Activated CD8-positive, alpha-beta memory T cell treated with anti-CD3 and anti-CD28 coated beads, Interleukin-2, amount 50 U/mL, for 24 hours (primary cell): ENCODE measurements around the gene CUBN.
A peak's percentile ranks its signal among the peaks of the same experiment; 100 is the strongest.
"Not testable (repeated sequence)": the region's sequence is repeated elsewhere in the genome, so short reads cannot be mapped to it uniquely, and the experiment has no call there.

Source experiments
- DNase-seq: peaks from one replicate; pipeline ENCODE4 v3.0.0-alpha.2; 2020; ENCODE audit errors: extremely low read depth

CUBN gene

DNA sequence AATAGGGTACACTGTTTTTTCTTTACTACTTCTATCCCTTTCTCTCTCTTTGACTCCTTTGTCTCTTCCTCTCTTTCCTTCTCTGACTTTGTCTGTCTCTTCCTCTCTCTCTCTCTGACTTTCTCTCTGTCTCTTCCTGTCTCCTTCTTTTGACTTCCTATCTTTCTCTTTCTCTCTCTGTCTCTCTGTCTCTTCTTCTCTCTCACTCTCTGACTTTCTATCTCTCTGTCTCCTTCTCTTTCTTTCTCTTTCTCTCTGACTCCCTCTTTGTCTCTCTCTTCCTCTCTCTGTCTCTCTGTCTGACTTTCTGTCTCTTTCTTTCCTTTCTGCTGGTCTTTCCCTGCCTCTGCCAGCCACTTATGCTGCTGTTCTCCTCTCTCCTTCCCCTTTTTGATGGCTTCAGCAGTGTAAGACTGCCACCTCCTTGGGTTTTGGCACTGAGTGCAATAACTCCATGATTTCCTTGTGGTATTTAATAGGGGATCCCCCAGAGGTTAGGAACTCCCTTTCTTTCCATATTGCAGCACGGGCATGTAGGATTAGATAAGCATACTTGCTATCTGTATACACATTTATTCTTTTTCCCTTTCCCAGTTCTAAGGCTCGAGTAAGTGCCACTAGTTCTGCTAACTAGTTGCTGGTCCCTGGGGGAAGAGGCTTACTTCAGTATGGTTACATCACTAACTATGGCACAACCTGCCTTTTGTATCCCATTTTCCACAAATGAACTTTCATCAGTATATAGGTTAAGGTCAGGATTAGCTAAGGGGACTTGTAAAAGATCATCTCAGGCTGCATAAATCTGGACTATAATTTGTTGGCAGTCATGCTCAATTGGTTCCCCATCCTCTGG lies 116.3 kb downstream of the CUBN start:
- not testable (repeated sequence) for DNase-seq

DNA sequence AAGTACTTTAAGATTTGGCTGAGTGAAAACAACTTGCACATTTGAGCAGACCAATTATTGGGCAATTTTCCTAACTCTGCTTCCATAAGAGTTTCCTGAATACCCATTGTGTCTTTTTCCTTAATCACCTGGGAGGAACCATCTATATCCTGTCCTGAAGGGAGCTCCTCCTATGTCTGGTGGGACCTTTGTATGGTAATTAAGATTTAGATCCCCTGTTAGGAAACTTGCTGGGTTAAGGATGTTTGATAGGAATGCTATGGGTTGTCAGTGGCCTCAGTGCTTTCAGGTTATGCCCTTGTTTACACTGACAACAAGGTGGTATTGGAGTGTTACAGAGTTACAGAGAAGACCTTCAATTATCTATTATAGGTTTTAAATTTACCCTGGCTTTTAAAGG lies 116.9 kb downstream of the CUBN start:
- DNase-seq: not testable (repeated sequence)

DNA sequence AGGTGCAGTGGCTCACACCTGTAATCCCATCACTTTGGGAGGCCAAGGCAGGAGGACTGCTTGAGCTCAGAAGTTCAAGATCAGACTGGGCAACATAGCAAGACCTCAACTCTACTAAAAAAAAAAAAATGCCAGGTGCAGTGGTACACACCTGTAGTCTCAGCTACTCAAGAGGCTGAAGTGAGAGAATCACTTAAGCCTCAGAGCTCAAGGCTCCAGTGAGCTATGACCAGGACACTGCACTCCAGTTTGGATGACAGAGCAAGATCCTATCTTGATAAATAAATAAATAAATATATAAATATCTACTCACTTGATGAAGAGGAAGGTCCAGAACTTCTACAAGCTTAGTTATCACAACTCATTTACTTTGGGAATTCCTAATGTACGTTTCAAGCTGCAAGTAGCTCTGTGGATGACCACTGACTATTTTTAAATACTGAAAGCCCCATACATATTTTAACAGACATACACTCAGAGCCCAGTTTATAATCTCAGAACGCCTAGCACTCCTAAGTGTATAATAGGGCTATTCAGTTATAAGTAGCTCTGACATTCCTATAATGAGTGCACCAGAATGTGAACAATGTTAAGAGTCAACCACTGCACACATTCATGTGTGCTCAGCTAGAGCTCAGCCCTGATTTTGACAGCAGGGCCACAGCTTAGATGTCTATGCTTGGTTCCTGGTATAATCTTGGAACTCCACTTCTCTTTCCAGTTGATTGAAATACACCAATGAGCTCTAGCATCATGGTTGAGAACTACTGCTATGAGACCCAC lies 119.1 kb downstream of the CUBN start:
- DNase-seq: no peak

DNA sequence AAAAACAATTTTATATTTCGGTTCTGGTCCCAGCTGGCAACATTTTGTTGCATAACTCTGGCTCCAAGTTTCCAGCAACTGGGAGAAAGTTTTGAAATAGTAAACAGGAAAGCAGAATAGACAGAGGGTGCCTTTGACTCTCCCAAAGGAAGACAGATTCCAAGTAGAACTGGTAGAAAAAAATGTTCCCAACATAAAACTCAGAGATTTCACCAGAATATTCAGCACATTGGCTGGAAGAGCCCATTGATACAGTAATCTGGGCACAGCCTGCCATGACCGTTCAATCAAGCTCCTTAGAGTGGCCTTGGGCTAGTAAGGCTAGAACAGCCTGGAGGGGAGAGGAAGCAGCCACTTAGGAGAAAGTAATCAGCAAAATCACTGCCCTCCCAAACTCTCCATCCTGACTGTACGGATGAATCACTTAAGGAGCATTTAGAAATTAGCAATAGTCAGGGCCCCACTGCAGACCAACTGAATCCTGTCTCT lies 120.4 kb downstream of the CUBN start:
- no peak for DNase-seq

DNA sequence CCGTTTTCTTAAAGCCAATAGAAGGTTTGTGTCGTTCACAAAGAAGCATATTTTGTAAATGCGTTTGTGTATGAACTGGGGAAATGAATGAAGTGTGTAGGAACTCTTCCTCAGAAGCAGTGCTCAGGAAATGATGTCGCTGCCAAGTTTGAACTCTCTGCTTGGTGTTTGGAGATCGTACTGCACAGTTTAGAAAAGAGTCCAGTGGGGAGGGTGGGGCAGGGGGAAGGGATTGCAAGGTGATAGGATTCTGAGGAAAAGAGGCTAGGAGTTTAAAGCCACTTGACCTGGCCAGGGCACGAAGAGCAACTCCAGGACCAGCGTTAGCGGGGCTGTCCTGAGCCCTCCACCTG lies 122.2 kb downstream of the CUBN start:
- DNase-seq: no peak

DNA sequence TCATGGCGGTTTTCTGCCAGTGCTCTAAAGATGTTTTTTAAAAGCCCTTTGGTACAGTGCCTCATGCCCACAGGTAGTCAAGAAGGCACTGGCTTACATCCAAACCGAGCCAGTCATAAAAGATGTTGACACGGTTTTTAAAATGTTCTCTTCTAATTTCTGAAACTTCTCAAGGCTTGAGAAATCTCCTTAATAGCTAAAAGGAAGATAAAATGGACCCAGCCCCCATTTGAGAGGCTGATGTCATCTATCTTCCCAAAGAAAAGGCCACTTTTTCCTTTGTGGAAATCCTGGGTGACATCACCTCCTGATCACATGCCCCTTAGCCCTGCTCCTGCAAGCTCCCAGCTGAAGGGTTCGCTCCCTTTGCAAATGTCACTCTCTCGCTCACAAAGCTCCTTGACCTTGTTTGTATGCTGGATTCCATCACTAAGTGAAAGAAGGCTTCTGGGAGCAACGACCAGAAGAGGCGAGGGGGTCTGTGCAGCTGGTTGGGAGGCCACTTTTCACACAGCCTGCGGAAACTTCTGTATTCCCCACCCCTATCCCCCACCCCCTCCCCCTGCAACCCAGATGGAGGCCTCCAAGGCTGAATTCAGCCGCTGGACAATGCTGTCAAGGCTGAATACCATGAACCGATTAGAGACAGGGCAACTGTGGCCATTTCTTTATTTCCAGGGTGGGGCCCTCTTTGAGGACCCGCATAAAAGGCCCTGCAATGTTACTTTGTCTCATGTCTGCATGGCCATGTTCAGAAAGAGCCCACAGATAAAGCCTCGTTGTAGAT lies 122.8 kb downstream of the CUBN start:
- DNase-seq: no peak

DNA sequence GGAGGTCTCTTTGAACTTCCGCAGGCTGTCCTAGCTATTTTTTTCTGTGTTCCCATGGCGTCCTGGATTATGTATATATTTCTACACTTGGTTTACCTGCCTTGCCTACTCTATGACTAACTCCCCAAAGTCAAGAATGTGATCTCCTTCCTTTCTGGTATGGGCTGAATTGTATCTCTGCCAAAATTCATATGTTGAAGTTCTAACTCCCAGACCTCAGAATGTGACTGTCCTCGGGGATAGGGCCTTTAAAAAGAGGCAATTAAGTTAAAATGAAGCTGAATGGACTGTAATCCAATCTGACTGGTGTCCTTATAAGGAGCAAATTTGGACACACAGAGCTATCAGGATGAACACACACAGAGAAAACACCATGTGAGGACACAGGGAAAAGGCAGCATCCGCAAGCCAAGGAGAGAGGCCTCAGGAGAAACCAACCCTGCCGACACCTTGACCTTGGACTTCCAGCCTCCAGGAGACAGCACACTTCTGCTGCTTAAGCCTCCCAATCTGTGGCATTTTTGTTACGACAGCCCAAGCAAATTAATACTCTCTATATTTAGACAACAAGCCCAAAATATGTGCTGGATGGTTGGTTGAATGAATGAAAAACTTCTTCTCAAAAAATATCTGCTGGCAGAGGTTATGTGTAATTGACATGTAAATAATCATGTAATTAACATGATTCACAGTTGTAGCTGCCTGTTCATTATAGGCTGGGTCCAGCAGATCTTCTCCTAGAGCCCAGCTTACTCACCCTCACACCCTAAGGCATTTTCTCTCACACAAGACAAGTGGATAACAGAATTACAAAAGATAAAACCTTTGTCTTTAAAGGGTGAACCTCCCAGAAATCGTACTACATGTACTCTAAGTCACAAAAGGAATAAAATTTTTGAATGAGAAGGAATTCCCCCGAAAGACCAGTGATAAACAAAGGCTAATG lies 123.7 kb downstream of the CUBN start:
- no peak for DNase-seq

DNA sequence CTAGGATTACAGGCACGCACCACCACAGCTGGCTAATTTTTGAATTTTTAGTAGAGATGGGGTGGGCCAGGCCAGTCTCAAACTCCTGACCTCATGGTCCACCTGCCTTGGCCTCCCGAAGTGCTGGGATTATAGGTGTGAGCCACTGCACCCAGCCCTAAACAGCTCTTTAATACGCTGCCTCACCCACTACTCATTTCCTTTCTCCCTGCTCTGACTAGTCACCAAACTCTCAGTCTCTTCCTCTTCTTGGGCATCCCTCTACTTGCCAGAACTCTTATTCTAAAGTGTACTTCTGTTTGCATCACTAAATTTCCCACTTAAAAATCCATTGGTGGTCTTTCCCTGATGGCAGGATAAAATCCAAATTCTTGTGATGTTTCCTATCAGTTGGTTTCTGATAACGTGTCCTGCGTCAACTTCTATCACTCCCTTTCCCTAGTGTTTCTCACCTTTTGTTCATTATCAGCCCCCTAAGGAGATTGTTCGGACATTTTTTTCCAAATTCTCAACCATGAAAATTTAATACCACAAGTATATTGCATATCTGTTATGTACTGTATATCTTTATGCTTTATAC lies 124.7 kb downstream of the CUBN start:
- no peak for DNase-seq

DNA sequence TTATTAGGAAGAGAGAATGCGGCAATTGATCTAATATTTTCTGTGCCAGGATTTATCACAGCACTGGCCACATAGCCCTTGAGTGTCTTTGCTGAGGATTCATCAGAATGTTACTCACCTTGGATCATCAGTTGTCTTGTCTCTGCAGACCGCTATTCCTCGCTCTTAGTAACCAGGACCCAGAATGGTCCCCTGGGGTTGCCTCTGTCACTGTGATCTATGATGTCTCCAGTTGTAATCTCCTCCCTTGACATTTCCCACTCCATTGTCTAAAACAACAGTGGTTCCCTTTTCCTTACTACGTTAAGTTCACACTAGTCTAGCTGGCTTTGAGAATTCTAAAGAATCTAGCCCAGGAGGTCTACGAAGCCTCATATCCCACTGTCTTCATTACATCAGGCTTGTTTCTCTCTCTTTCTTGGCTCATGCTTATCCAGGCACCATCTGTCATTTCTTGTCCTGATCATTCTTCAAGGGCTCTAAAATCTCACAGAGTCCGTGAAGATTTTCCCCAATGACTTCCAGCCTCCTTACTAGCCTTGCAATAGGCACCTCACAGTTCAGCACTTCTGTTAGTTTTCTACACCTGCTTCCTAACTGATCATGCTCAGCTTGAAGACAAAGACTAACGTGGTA lies 125.8 kb downstream of the CUBN start:
- no peak for DNase-seq

DNA sequence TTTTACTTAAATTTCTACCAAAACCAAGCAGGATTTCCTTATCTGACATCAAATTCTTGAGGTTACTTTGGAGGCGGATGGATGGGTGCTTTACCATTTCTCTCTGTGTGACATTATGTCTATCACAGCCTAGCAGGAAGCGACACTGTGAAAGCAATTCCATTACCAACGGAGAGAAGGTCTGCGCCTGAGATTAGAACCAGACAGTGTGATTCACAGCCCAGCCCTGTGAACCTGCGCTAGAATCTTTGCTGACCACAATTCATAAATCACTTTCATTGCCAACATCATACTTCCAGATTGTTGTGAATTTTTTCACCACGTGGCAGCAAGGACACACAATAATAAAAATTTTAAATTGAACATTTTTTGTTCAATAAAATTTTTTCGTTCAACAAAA lies 126.5 kb downstream of the CUBN start:
- peak; percentile 30 for DNase-seq

DNA sequence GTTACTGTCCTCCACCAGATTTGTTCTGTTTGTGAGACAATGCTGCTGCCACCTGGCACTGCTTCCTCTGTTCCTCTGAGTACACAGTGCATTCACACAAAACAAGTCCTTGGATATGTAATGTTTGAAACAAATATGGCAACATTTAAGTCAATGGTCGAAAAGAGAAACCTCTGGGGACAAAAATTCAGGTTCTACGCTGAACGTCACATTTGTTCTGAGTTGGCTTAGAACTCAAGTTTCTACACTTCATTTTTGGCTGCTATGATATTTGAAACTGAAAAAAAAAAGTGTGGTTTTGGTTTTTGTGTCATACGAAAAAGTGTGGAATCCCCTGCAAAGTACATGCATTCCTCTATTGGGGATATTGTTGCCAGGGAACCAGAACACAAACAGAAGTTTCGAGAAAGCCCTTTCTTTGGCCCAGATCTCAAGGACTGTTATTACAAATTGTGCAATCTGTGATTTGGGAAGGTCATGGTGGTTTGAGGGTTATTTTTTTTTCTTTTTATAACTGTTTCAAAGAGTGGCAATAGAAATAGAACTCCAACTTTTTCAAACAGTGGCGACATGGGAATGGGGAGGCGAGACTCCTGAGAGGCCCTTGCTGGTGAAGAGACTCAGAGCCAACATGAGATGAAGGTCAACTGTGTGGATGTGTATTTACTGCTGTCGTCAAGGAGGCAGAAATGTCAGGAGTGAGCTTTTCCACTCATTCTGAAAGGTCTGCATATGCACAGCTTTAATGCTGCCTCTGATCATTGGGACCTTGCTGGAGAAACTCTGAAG lies 127.5 kb downstream of the CUBN start:
- DNase-seq: no peak

DNA sequence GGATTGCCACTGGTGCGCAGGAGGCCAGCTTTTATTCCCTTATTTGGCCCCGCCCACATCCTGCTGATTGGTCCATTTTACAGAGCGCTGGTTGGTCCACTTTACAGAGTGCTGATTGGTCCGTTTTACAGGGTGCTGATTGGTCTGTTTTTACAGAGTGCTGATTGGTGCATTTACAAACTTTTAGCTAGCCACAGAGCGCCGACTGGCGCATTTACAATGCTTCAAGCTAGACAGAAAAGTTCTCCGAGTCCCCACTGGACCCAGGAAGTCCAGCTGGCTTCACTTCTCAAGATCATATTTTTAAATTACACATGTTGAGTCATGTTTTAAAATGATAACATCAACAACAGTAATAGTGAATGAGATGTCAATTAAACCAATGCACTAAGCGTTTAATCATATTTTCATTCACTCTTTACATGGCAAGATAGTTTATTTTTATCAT lies 128.3 kb downstream of the CUBN start:
- no peak for DNase-seq

DNA sequence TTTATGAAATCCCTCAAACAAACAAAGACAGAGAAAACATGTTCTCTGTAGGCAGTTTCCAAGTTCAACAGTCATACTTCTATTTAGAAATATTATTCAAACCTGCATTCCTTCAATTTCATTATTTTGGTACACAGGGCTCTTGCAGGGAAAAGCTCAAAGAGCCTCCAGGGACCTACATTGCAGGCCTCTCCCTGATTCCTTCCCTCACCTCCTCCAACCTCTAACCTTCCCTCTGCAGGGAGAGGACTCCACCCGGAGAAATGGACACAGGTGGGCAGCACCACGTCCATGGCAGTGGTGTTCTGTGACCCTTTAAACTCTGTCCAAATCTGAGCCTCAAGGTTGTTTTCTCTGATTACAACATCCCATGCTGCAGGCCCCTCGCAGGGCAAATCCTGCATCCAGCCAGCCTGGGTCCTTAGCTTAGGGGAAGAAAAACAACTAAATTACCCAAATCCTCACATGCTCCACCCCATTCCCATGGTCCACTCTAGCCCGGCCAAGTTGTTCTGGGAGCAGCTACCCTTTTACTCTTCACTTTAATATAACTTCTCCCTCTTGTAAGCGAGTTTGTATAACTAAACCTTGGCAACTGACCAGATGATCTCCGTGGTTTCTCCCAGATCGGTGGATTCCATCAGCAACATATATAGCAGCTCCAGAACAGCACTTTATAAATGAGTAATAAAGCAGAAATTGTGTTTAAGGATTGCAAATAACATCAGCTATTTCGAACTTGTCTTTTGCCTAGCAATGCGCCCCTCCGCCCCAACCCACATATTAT lies 129.8 kb downstream of the CUBN start:
- no peak for DNase-seq

DNA sequence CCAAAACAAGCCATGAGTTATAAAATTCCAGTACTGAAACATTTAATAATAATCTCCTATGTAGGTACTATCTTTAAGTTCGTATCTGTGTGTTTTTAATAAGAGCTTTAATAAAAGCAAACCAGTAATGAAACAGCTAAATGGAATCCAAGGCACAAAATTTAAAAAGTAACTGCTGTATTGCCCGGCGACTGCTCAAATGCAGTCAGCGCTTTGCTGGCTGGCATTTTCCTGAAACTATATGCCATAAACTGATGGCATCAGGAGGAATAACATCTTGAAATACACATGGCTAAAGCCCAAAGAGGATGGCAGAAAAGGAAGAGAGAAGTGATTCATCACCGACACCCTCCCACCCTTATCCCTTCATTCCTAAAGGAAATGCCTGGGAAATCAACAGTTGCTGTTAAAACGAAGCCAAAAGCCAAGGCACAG lies 133.1 kb downstream of the CUBN start:
- DNase-seq: no peak

DNA sequence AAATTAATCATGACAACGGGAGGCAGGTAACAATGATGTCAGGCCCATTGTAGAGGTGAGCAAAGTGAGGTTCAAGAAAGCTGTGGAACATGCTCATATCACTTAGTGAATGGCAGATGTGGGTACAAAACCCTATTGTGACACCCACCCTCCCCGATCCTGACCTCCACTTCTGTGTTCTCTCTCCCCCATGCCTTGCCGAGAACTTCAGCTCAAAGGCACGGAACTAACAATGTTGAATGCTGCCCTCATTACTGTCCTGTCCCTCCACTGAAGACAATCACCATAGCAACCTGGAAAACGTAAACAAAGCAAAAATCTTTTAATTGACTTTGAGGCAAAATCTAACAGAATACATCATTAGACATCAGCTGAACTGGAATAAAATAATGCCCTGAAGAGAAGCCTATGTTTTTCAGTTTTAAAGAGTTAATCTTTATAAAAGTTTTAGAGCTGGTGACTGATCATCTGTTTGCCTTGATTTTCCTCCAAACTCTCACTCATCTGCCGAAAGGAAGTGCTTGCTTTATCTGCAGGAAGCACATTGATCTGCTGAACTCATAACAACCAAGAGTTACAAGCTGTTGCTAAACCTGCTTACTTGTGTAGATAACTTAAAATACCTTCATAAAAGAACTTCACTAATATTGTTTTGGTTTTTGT lies 133.6 kb downstream of the CUBN start:
- DNase-seq: no peak

DNA sequence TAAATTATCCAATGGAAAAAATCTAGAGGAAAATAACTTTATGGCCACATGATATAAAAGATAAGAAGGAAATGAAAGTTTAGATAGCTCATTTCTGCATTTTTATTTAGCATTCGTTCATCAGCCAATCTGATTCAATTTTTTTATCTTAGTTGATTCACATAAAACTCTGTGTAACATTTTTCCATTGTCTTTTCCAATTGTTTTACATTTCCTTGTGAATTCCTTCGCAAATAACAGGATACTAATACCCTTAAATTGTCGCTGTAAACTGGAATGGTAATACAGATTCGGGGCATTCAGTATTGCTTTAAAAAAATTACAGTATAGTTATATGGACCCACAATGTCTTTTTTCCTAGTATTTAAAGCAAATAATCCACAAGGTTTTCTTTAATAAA lies 136.4 kb downstream of the CUBN start:
- DNase-seq: no peak

DNA sequence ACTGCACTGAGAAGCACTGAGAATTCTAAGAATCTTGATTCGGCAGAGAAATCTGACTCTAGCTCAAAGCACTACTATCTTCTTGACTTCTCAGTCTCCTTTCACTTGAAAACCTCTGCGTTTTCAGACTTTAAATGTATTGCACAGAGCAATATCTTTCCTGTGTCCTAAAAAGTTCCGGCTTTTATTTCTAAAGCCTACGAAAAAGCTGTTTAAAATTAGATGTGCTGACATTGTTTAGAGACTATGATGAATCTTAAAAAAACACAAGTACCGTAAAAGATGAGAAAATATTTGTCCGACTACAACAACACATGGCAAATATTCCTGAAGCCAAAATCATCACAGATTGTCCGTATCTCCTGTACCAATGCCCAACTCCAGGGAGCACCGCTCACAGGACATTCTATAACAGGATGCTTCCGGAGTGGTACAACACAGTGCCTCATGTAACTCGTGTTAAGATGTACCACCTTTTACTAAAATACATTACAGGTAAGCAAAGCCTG lies 136.9 kb downstream of the CUBN start:
- DNase-seq: no peak

DNA sequence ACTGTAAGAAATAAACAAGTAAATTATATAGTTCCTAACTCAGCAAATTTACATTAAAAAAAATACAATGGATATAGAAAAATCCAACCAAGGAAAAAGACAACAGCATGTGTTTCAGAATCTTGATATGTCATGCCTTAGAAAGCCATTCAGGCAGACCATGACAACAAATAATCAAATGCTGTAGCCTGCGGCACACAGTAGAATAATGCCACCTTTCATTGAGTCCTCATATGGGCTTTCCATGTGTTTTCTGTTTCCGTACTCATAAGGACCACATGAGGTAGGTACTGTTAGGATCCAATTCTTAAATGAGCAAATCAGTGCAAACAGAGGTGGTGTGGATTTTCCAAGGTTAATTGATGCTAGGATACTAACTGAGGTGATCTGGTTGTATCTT lies 138.6 kb downstream of the CUBN start:
- DNase-seq: no peak
